Effector CD8-positive, alpha-beta T cell (primary cell): Measurements from ENCODE around the gene MYO18B.

ENCODE experiments used
- DNase-seq: peaks from one replicate; lab custom pipeline; 2025; lab: John Stamatoyannopoulos, UW

Gene MYO18B

DNA sequence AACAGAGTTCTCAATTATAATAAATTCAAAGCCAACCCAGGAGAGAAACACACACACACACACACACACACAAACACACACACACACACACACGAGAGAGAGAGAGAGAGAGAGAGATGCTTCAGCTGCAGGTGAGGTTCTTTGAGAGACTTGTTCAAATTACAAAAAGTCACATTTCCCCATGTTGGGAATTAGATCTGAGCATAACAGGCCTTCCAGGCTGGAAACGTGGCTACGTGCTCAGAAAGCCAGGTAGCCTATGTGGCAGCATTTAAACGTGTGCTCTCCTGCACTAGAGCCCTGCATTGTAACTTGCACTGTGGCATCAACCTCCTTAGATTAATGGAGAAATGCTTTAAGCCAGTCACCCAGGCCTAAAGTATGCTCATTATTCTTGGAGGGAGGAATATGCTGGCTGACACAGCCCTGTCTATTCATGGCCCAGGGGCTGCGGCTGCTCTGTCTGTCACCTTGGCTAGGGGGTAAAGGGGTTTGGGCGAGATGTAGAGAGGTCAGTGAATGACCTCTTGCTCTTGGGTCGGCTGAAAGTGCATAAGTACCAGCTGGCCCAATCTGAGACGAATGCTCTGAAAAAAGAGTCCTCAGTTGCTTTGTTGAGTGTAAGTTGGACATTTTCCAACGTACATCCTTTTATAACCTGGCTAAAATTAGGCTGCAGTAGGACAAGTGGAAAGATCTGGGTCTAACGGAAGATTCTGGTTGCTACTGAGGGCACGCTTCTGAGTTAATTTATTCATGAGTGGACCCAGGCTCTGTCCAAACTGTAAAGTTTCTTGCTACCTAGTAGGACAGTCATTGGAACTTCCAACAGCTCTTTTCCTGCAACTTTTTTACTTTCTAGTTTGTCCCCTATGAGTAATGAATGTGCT, 256.1 kb downstream of the MYO18B start:
- no peak for DNase-seq

DNA sequence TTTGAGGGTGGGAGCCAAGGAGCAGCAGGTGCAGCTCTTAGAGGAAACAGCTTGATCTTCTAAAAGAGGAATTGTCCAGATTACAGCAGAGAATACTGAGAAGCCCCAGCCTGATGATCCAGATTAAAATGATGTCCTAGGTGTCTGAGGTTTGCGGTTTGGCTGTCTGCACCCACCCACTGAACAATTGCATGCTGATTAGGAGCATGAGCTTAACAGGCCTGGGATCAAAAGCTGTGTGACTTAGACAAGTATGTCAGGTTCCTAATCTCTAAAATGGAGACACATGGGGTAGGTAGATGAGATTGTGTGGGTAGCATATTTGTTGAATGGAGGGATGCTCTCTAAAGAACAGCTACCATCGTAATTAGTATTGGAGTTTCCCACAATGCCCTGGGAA, 260.5 kb downstream of the MYO18B start:
- no peak for DNase-seq

DNA sequence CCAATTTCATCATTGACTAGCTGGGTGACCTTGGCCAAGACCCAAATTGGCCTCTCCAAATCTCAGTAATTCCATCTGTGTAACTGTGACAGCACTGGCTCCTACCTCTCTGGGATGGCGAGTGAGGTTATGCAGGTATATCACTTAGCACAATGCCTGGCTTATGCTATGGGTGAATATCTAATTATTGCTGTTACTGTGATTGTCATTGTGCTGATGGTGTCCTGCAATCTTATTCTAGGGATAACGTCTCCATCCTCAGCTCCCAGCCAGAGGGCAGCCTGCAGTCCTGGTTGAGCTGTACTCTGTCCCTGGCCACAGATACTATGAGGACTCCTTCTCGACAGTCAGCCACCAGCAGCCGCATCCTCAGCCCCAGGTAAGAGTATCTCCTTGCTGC, 262.5 kb downstream of the MYO18B start:
- DNase-seq, result no peak

DNA sequence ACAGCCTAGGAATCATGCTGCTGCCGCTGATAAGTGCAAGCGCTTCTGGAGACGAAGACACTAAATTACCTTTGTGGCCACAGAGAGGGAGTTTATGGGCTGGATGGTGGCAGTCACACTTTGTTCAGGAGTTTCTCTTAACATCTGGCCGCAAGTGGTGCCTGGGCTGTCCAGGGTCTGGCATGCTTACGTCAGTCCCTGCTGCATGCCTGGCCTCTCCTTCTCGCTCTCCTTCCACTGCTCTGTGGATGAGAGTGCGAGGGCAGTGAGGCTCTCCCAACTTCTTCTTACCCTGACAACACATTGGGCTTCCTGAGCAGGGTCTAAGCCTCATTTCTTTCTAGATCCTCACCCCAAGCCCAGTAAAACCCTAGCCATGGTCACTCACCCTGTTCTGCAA, 266.6 kb downstream of the MYO18B start:
- no peak for DNase-seq

DNA sequence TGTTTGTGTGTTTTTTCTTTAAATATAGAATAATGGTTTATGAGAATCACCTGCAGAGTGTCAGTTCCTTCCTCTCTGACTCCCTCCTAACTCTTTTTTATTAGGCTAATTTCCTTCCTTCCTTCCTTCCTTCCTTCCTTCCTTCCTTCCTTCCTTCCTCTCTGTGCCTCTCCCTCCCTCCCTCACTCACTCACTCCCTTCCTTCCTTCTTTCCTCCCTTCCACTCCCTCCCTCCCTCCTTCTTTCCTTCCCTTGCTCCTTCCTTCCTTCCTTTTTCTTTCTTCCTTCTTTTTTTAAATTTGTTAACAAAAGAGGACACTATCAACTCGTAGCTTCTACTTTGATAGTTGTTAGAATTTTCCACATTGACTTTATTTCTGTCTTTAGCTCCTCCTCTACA, 274.9 kb downstream of the MYO18B start:
- no peak for DNase-seq

DNA sequence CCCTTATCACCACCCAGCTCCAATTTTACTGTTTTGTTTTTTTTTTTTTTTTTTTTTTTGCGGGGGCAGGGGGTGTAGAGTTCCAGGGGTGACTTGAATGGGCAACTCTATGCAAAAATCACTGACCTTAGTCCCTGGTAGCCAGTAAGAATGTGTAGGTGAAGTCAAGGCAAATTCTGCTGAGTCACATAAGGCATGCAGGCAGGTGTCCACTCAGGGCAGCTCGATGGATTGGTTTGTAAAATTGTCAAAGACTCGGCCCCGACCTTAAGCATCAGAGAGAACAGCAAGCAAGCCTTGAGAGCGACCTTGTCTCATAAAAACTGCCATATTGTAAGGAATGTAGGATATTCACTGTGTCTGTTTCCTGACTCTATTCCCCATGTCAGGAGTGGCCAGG, 275.9 kb downstream of the MYO18B start:
- no peak for DNase-seq

DNA sequence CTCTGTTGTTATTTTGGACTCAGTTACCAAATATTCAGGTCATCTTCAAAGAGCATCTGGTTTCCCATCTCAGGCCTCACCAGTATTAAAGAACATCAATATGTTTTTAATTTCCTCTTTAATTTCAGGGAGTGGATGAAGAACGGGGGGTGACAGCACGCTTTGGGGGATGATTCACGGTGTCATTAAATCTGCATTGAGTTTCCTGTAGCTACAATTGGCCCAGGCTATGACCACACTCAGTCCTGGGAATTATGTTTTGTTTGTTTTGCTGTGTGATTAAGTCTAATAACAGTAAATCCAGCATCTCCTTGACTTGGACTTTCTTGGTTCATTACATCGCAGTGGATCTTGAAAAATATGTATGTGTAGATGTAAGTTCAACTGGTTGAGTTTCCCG, 277.6 kb downstream of the MYO18B start:
- no peak for DNase-seq

DNA sequence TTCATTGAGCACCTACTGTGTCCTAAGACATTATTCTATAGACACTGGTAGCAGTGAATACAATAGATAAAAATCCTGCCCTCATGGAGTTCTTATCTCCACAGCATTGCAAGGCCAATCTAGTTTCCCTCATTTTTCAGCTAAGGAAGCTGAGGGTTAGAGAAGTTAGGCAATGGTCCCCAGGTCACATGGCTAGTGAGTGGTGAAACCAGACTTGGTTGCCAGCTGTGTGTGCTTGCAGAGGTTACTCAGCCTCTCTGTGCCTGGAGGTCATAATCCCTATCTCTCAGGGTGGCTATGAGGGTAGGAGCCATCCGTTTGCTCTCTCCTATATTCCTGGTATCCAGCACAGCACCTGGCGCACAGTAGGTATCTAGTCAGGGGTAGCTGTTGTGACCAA, 279.5 kb downstream of the MYO18B start:
- no peak for DNase-seq

DNA sequence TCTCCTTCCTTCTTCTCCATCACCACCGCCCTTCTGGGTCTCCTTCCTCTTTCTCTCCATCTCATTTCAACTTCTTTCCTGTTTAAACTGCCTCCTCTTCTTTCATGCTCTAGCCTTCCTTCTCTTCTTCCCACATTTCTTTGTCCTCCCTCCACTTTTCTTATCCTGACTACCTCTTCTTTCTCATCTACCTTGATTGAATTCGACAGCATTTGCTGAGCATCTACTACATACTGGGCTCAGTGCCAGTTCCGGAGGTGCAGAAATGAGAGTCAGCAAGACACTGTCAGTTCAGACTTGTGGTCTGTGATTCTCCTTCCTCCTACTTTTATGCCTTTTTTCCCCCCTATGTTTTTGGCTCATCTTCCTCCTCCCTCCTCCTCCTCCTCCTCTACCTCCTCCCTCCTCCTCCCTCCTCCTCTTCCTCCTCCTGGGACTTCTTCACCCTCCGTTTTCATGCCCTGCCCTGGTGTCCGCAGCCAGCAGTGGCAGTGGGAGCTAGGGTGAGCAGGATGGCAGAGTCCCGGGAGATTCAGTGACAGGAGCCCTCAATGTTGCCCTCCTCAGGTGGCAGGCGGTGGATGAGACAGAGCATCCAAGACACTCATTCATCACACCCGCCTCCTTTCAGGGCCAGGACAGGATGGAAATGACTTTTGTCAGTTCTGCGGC, 281.3 kb downstream of the MYO18B start:
- no peak for DNase-seq

DNA sequence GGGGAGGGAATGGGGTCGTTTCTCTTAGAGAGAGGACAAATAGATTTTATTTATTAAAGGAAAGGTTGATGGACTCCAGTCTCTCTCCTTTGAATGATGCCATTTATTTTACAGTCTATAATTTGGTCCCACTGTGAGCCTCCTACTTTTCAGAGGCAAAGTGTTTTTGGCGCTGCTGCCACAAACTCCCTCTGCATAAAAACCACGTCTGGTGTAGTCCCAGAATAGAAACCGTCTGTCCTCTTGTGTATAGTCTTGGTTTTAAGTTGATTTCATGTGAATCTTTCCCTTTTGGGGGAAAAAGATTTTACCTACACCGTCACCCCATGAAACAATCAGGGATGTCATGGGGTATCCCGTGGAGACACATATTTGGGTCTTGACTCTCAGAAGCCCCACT, 283.6 kb downstream of the MYO18B start:
- no peak for DNase-seq

DNA sequence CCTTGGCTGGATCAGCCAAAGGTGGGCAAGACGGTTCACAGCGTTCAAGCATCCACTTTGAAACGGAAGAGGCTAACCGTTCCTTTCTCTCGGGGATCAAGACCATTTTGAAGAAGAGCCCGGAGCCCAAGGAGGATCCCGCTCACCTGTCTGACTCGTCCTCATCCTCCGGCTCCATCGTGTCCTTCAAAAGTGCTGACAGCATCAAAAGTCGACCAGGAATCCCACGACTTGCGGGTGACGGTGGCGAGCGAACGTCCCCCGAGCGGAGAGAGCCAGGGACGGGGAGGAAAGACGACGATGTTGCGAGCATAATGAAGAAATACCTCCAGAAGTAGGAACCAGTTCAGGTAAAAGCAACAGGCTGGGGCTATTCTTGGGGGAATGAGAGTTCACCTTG, 285.4 kb downstream of the MYO18B start:
- DNase-seq, result no peak

DNA sequence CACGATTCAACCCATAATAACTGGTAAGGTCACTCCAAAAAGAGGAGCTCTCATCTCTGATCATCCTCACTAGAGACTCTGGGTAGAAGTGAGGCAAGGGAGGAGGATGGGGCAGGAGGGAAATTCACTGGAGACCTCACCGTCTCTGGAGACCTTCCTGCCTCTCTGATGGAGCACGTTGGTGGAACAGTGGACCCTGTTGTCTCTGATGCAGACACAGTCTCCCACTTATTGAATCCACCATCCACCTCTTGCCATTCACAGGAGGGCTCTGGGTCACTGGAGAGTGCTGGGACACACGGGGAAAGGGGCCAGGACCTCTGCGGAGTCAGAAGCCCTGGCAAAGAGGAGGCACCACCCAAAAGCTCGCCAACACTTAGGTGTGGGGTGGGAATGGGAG, 289.7 kb downstream of the MYO18B start:
- no peak for DNase-seq

DNA sequence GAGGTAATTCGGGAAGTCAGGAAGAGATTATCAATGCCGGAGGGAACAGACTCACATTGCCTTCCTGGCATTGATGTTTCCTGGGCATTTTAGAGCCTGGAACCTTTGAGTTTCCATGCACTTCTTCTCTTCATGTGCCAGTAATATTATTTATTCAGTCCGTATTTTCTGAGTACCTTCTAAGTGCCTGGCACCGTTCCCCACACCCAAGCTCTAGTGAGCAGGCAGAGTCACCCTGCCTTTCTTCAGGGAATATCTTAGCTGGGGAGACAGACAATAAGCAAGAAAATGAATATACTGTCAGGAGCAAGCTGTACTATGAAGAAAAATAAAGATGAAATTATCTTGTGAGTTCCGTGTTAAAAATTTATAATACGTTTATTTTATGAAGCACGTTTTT, 291.1 kb downstream of the MYO18B start:
- no peak for DNase-seq

DNA sequence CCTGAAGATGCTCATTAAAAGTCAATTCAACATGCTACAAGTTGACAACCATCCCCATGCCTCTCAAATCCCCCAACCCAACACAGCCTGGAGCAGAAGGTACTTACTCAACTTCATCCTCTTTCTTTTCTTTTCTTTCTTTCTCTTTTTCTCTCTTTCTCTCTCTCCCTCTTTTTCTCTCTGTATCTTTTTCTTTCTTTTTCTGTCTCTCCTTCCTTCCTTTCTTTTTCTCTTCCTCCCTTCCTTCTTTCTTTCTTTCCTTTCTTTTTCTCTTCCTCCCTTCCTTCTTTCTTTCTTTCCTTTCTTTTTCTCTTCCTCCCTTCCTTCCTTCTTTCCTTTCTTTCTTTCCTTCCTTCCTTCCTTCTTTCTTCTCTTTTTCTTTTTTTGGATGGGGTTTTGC, 291.6 kb downstream of the MYO18B start:
- no peak for DNase-seq

DNA sequence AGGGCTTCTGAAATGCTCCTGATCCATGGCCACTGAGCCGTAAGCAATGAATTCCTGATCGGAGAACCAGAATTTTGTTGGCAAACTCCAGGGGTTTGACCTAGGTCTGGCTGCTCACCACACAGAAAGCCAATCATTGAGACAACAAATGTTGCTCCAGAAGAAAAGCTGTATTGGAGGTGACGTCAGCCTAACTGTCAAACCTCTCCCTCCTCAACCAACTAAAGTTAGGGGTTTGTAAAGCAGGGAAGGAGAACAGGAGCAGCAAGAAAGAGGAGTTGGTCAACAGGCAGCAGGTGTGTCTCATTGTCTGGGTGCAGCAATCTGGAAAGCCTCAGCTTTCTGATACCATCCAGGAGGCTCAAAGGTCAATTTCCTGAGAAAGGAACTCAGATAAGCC, 293.5 kb downstream of the MYO18B start:
- DNase-seq, result no peak

DNA sequence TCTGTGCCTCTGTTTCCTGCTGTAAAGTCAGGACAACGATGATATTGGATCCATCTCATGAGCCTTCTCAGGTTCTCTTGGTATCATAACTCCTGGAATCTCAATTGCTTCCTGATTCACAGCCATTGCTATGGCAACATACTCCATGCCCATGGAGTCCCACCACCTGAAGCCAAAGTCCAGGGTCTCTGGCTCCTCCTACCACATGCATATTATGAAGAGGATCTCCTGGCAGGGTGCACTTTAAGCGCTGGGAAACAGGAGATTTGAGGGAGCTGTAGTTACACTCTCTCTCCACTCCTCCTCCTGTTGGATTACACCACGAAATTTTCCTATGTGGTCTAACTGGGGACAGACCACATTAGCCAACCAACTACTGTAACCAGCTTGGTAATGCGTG, 296.4 kb downstream of the MYO18B start:
- DNase-seq, result no peak

DNA sequence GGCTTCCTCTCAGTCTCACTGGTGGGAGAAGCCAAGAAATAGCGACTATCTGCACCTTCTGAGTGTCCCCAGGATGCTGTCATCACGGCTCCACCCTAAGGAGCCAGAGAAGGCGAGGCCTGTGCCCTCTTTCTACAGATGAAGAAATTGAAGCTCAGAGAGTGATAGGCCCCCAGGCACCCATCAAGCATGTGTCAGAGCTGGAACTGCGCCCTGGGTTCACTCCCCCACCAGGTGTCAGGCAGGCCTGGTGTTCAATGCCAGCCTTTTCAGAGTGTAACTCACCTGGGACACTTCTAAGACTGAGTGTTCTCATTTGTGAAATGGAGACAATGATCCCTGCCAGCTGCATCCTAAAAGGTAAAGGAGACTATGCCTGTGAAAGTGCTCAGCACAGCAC, 299.9 kb downstream of the MYO18B start:
- no peak for DNase-seq

DNA sequence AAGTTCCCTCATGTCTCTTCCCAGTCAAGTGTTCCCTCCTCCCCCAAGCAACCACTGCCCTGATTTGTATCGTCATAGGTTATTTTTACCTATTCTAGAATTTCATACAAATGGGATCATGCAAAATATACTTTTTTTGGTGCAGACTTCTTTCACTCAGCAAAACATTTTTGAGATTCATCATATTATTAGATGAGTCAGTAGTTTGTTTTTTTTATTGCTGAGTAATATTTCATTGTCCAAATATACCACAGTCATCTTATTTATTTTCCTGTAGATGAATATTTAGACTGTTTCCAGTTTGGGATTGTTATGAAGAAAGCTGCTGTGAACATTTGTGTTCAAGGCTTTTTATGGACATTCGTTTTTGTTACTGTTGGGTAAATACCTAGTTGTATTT, 301.0 kb downstream of the MYO18B start:
- no peak for DNase-seq

DNA sequence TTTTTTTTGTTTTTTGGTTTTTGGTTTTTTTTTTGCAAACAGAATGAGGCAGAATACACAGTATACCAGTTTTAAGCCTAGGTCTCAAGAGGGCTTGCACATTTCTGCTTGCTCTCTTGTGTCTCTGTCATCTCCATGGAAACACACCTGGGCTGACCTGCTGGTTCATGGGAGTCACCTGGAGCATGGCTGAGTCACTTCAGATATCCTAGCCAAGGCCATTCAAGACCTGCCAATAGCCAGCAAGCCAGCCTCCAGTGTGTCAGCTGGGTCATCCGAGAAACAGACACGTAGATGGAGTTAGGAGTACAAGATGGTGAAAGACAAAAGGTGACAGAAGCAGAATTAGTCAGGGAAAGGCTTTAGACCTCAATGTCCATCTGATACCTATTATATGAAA, 303.1 kb downstream of the MYO18B start:
- no peak for DNase-seq

DNA sequence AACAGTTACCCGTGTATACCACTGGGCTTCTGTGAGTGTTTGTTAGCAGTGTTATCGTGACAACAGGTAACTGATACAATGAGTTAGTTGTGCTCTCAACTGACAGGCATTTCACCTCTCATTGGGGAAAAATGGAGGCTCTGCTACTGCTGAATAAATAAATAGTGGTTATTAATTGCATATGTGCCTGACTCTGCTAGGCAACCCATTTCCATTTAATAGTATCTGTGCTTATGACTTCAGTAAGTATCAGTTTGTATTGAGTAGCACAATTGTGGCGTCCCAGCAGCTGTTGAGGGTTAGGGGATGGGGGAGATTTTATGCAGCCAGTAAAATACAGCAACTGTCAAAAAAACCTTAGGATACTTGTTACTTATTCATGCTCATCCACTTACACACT, 303.9 kb downstream of the MYO18B start:
- no peak for DNase-seq

DNA sequence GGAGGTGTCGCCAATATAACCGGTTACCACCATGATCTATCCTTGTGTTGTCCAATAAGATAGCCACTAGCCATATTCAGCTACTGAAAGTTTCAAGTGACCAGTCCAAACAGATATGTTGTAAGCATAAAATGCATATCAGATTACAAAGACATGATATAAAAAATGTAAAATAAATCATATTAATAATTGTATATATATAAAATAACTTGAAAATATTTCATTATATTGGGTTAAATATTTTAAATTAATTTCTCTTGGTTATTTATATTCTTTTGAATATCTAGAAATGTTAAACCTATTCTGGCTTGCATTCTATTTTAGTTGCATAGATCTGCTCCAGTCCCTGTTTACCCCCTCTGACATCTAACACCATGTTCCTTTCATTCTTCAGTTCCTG, 305.5 kb downstream of the MYO18B start:
- DNase-seq, result no peak

DNA sequence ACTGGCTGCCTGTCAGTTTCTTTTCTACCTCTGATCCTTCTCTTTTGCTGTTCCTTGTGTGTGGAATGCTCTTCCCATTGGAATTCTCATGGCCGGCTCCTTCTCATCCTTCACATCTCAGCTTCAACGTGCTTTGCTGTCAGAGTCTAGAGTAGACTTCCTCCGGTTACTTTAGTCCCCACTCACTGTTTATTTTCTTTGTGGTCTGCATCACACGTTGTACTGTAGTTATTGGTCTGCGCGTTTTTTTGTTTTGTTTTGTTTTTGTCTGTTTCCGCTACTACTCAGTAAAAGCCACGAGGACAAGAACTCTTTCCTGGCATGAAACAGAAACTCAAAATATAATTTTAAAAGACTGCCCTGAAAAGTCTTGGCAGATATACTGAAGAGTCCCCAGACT, 305.9 kb downstream of the MYO18B start:
- no peak for DNase-seq

DNA sequence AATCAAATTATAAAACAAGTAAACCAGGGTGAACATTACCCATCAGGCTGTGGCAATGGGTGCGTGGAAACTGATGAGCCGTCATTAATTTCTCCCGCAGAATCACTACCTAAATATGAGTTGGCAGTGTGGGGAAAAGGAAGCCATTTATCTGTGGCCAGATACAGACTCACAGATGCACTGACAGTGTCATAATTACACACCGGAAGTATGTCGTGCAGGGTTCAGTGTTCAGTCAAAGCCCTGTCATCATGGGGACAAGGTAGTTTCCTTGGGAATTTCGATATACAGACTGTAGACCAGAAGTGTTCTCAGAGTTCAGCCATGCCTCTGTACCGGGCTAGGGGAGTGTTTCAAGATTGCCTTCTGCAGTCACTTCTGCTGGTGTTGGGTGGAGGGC, 308.1 kb downstream of the MYO18B start:
- DNase-seq, result no peak
